Smooth muscle cell (in vitro differentiated cells): ENCODE measurements around the gene PCAT7. TPM values are rescaled to one million over a fixed set of nuclear protein-coding genes. Genes with fewer than 3 reads are reported as not detected.
"Not testable (repeated sequence)": the region's sequence is repeated elsewhere in the genome, so short reads cannot be mapped to it uniquely, and the experiment has no call there.

Source experiments
- DNase-seq: peaks from one replicate; lab custom pipeline; 2025; ENCODE audit not compliant: unreplicated experiment; lab: John Stamatoyannopoulos, UW
- H2AFZ ChIP-seq: fragments of 200-600 bp; sonication (generic); 2 replicates; pipeline ENCODE4 v1.6.0; 2016; ENCODE audit warnings: antibody characterized with exemption, low read depth, mild to moderate bottlenecking
- H3F3A ChIP-seq: fragments of 200-600 bp; sonication (generic); 2 replicates; pipeline ENCODE4 v1.6.0; 2017; ENCODE audit warnings: antibody characterized with exemption, low read depth
- H3K27ac ChIP-seq: fragments of 200-600 bp; sonication (generic); 2 replicates; pipeline ENCODE4 v1.5.1; 2016; ENCODE audit warnings: low read depth, mild to moderate bottlenecking
- H3K27me3 ChIP-seq: fragments of 200-600 bp; sonication (generic); 2 replicates; pipeline ENCODE4 v1.6.1; 2016; ENCODE audit warnings: low read depth, mild to moderate bottlenecking
- H3K36me3 ChIP-seq: fragments of 200-600 bp; sonication (generic); 2 replicates; pipeline ENCODE4 v1.5.1; 2016; ENCODE audit warnings: low read depth
- H3K4me1 ChIP-seq: fragments of 200-600 bp; sonication (generic); 2 replicates; pipeline ENCODE4 v1.5.1; 2016; ENCODE audit warnings: low read depth
- H3K4me2 ChIP-seq: fragments of 200-600 bp; sonication (generic); 2 replicates; pipeline ENCODE4 v1.6.0; 2016; ENCODE audit warnings: mild to moderate bottlenecking
- H3K4me3 ChIP-seq: fragments of 200-600 bp; sonication (generic); 2 replicates; pipeline ENCODE4 v1.5.1; 2016; ENCODE audit warnings: mild to moderate bottlenecking
- H3K79me2 ChIP-seq: fragments of 200-600 bp; sonication (generic); 2 replicates; pipeline ENCODE4 v1.6.0; 2016; ENCODE audit warnings: low read depth, mild to moderate bottlenecking
- H3K9ac ChIP-seq: fragments of 200-600 bp; sonication (generic); 2 replicates; pipeline ENCODE4 v1.6.0; 2016; ENCODE audit warnings: low read depth
- H3K9me3 ChIP-seq: fragments of 200-600 bp; sonication (generic); replicated peaks from 2 replicates; pipeline ENCODE4 v1.5.1; 2016; ENCODE audit warnings: low read depth
- H4K20me1 ChIP-seq: fragments of 200-600 bp; sonication (generic); 2 replicates; pipeline ENCODE4 v1.6.0; 2016; ENCODE audit warnings: low read depth
- WGBS: methylation state at CpG from one replicate; pipeline ENCODE4 v1.1.7; 2016; ENCODE audit warnings: low lambda C conversion rate; 5-methylcytosine and 5-hydroxymethylcytosine counted together
- polyA plus RNA-seq: library from polyadenylated mRNA; unstranded; fragments of >200 nt; fragmentation: Nextera tagmentation; extraction: Ambion mirVana; gene quantifications from 2 replicates; pipeline ENCODE4 v1.2.1, GENCODE V29; 2016
- total RNA-seq: library from RNA; depleted of rRNA; stranded (reverse); fragments of >200 nt; gene quantifications from 2 replicates; pipeline ENCODE4 v1.2.3, GENCODE V29; 2014
- TF ChIP-seq, protein P1 (sequence below): fragments of 200-600 bp; sonication (generic); IDR thresholded peaks from 2 replicates; pipeline ENCODE4 v1.5.1; 2017; ENCODE audit warnings: borderline replicate concordance, mild to moderate bottlenecking, antibody characterized with exemption; ENCODE audit not compliant: insufficient read depth, poor library complexity, severe bottlenecking

PCAT7 gene
- total and polyA plus RNA-seq, 2 experiments from 2014 or later, result 8.2 to 8.7 TPM

DNA sequence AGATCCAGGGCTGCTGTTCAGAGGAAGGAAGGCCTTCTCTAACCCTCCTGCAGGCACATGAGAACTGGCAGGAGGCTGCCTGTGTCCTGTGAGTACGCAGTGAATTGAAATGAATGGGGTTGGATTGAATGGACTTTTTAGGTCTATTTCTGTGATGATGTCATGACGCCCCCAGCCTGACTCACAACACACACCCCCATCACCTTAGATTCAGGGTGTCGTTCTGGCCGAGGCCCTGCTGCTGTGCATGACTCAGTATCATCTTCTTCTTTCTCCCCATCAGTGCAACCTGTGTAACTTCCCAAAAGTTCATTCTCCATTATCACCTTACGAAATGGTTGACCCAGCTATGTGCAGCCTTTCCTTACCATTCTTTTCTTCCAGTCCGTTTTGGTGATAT is 5.4 kb downstream of the PCAT7 start:
- WGBS, result 95% methylated on average over 6 of the region's 6 CpGs
- no peaks in the 10 kb centered on the region for H3K27me3 ChIP-seq
- no peak overlapping the region for H2AFZ ChIP-seq
- no peaks in the 10 kb centered on the region for H3K9me3 ChIP-seq
- DNase-seq, result no peak
- H3K4me3 ChIP-seq, result no peak overlapping the region
- H3K36me3 ChIP-seq, result no peaks in the 10 kb centered on the region
- H3K79me2 ChIP-seq, result peaks cover 26% of the 10 kb centered on the region
- no peak overlapping the region for H3K27ac ChIP-seq
- TF ChIP-seq, protein P1, sequence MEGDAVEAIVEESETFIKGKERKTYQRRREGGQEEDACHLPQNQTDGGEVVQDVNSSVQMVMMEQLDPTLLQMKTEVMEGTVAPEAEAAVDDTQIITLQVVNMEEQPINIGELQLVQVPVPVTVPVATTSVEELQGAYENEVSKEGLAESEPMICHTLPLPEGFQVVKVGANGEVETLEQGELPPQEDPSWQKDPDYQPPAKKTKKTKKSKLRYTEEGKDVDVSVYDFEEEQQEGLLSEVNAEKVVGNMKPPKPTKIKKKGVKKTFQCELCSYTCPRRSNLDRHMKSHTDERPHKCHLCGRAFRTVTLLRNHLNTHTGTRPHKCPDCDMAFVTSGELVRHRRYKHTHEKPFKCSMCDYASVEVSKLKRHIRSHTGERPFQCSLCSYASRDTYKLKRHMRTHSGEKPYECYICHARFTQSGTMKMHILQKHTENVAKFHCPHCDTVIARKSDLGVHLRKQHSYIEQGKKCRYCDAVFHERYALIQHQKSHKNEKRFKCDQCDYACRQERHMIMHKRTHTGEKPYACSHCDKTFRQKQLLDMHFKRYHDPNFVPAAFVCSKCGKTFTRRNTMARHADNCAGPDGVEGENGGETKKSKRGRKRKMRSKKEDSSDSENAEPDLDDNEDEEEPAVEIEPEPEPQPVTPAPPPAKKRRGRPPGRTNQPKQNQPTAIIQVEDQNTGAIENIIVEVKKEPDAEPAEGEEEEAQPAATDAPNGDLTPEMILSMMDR, result no peak
- no peak overlapping the region for H3K9ac ChIP-seq
- H4K20me1 ChIP-seq, result peaks cover 9% of the 10 kb centered on the region
- no peaks in the 10 kb centered on the region for H3F3A ChIP-seq
- peaks cover 8% of the 10 kb centered on the region for H3K4me1 ChIP-seq
- no peak overlapping the region for H3K4me2 ChIP-seq

DNA sequence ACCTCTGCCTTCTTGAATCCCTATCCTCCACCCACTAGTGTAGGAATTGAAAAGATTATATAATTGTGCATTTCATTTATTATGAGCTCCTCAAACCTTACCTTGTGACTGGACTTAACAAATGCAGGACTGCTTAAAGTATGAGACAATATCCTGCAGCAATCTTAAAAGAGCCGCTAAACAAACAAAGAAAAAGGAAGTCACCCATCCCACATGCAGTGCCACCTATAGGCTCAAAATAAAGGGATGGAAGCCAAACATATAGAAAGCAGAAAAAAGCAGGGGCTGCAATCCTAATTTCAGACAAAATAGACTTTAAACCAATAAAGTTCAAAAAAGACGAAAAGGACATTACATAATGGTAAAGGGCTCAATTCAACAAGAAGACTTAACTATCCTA is 8.7 kb downstream of the PCAT7 start:
- WGBS, result 98% methylated on average over 2 of the region's 2 CpGs
- Histone ChIP-seq H3K27ac (no peak overlapping the region), H3K27me3 (no peaks in the 10 kb centered on the region), H3K36me3 (no peaks in the 10 kb centered on the region), H3K79me2 (no peaks in the 10 kb centered on the region), H3K9me3 (no peaks in the 10 kb centered on the region), H4K20me1 (no peaks in the 10 kb centered on the region), H2AFZ (no peak overlapping the region), H3K4me1 (no peaks in the 10 kb centered on the region), H3K9ac (no peak overlapping the region), H3K4me3 (no peak overlapping the region), H3F3A (no peaks in the 10 kb centered on the region), H3K4me2 (no peak overlapping the region)
- TF ChIP-seq, protein P1, result no peak
- no peak for DNase-seq

DNA sequence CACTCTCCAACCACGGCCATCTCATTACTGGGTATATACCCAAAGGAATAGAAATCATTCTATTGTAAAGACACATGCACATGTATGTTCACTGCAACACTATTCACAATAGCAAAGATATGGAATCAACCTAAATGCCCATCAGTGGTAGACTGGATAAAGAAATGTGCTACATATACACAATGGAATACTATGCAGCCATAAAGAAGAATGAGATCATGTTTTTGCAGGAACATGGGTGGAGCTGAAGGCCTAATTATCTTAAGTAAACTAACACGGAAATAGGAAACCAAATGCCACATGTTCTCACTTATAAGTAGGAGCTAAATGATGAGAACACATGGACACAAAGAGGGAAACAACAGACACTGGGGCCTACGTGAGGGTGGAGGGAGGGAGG is 9.4 kb downstream of the PCAT7 start:
- H3K36me3 ChIP-seq, H3K4me2 ChIP-seq, H4K20me1 ChIP-seq, H3K27me3 ChIP-seq, H3K4me3 ChIP-seq, H2AFZ ChIP-seq, H3K4me1 ChIP-seq, H3K9me3 ChIP-seq, H3K79me2 ChIP-seq, H3K27ac ChIP-seq, DNase-seq, H3F3A ChIP-seq, H3K9ac ChIP-seq: not testable (repeated sequence)
- WGBS, result 66% methylated on average over 3 of the region's 3 CpGs

GRCh38 chr9:94566550-94566949 is 11.7 kb downstream of the PCAT7 start:
- Histone ChIP-seq H3F3A (no peaks in the 10 kb centered on the region), H3K9me3 (no peaks in the 10 kb centered on the region), H3K9ac (no peak overlapping the region), H3K79me2 (no peaks in the 10 kb centered on the region), H2AFZ (no peak overlapping the region), H3K27ac (no peak overlapping the region), H3K4me2 (no peak overlapping the region), H3K36me3 (no peaks in the 10 kb centered on the region), H4K20me1 (no peaks in the 10 kb centered on the region), H3K4me3 (no peak overlapping the region), H3K4me1 (no peaks in the 10 kb centered on the region), H3K27me3 (no peaks in the 10 kb centered on the region)
- DNase-seq, result no peak
- TF ChIP-seq, protein P1, result no peak
